AG04450 (cell line): ENCODE measurements around the gene RBM43. TPM values are rescaled to one million over a fixed set of nuclear protein-coding genes. Genes with fewer than 3 reads are reported as not detected.
"Not testable (repeated sequence)": the region's sequence is repeated elsewhere in the genome, so short reads cannot be mapped to it uniquely, and the experiment has no call there.

Source experiments
- CTCF ChIA-PET: fragments of 300-600, 350-600 bp; formaldehyde crosslinking; extraction: SDS; loops from one replicate; lab custom pipeline; 2022; ENCODE audit warnings: antibody characterized with exemption, inconsistent platforms; lab: Charles Lee
- POLR2A ChIA-PET: fragments of 350-600 bp; formaldehyde crosslinking; extraction: SDS; loops from one replicate; lab custom pipeline; 2021; ENCODE audit warnings: antibody characterized with exemption, inconsistent platforms; lab: Yijun Ruan, JAX
- DNase-seq: peaks from one replicate; pipeline ENCODE4 v3.0.0-alpha.2; 2011; ENCODE audit warnings: low read depth, low spot score
- H3K27ac ChIP-seq: one replicate; pipeline ENCODE4 v1.5.1; 2012; ENCODE audit warnings: low read depth, low read length, control low read depth
- H3K27me3 ChIP-seq: one replicate; pipeline ENCODE4 v1.6.0; 2012; ENCODE audit warnings: low read length; ENCODE audit not compliant: control insufficient read depth, insufficient read depth
- H3K4me3 ChIP-seq: 2 replicates; pipeline ENCODE4 v1.5.1; 2011; ENCODE audit warnings: mild to moderate bottlenecking, low read depth, low read length, control low read depth
- H3K9me3 ChIP-seq: 2 replicates; pipeline ENCODE4 v1.5.1; 2012; ENCODE audit warnings: low read length; ENCODE audit not compliant: control insufficient read depth, insufficient read depth
- CTCF ChIP-seq: IDR thresholded peaks from 2 replicates; pipeline ENCODE4 v1.5.1; 2011; ENCODE audit warnings: low read depth, low read length, control low read depth, inconsistent platforms
- polyA plus RNA-seq: library from polyadenylated mRNA; depleted of rRNA; stranded (reverse); fragments of >200 nt; gene quantifications from 2 replicates; pipeline ENCODE4 v1.2.3, GENCODE V29; 2011

RBM43 gene
- polyA plus RNA-seq, 1 experiment: 19.2 TPM

DNA sequence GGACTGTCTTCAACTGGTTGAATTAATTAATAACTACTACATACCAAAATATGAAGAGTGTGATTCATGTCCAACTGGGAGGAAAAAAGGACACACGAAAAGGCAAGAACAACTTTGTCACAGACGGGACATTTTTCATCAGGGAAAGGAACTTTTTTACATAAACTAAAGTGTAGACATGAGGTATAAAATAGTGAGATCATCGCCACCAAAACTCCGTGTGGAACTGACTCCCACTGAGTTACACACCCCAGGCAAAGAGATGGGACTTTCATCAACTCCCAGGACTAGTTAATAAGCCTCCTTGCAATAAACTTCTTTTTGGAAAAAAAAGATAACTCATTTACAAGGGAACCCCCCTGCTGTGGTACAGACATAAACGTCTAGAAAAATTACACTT, 40.7 kb upstream of the RBM43 start:
- POLR2A ChIA-PET: no interaction called here
- Histone ChIP-seq H3K27ac (no peak overlapping the region), H3K4me3 (no peak overlapping the region), H3K27me3 (no peaks in the 10 kb centered on the region), H3K9me3 (no peaks in the 10 kb centered on the region)
- no peak for TF ChIP-seq CTCF
- CTCF ChIA-PET: no interaction called here
- DNase-seq: no peak

DNA sequence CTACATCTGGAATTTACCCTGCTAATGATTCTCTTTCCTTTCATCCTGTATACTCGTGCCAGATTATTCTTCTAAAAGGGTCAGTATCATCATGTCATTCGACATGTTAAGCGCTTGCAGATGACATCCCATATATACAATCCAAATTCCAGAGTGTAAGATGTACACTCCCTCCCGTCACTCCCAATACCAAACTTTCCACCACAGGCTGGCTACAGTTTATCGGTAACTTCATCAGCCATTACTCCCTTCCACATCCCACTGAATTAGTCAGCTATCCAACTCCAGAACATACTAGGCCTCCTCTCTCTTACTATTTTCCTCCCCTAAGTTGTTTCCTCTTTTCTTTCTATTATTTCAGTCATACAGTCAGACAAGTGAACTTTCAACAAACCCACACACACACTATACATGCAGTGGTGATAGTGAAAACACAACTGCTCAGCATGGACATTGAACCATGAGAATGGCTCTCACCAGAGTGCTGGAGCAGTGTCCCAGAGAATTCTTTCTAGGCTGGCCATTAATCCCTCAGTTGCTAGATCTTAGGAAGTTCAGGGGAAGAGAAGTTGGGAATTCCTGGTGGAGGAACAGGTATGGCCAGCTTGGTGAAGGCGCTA, 38.4 kb upstream of the RBM43 start:
- Histone ChIP-seq H3K9me3 (no peaks in the 10 kb centered on the region; the same call in 1 of the 2 replicates), H3K4me3 (no peak overlapping the region), H3K27ac (no peak overlapping the region), H3K27me3 (no peaks in the 10 kb centered on the region)
- no peak for TF ChIP-seq CTCF
- DNase-seq: no peak
- POLR2A ChIA-PET: no interaction called here
- CTCF ChIA-PET: no interaction called here

DNA sequence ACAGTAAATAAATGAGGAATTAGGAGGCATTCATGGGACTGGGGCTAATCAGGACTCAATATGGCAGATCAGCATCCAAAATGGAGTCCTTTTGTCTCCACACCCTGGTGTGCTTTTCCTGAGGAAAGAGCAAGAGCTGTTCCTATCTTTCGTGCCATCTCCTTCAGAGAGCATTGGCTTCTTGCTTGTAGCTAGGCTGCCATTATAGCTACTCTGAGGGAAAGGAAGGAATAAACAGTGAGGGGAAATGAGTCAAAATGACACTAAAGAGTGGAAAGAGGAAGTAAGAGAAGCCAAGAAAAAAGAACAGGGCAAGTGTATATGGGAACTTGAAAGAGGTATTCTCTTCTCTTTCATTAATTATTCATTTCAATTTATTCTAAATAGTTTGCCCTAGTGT, 36.2 kb upstream of the RBM43 start:
- POLR2A ChIA-PET: interaction anchor here (1.7 kb wide), 1 partner anchor 8 kb away, joined by 4 read pairs; the partner anchor contains the start of gene NMI
- H3K4me3 ChIP-seq: no peak overlapping the region
- H3K27ac ChIP-seq: no peak overlapping the region
- DNase-seq: no peak
- CTCF ChIA-PET: no interaction called here
- TF ChIP-seq CTCF: no peak
- no peaks in the 10 kb centered on the region for H3K27me3 ChIP-seq
- H3K9me3 ChIP-seq: no peaks in the 10 kb centered on the region; the same call in 1 of the 2 replicates

- H3K27ac ChIP-seq, H3K9me3 ChIP-seq, CTCF ChIA-PET, POLR2A ChIA-PET, DNase-seq, H3K27me3 ChIP-seq, H3K4me3 ChIP-seq: not testable (repeated sequence)
These were observed 34.3 kb upstream of the RBM43 start for GRCh38 chr2:151295926-151296325.

GRCh38 chr2:151292546-151292945, 30.9 kb upstream of the RBM43 start:
- CTCF ChIA-PET: no interaction called here

More at GRCh38 chr2:151292546-151292945, 30.9 kb upstream of the RBM43 start:
- POLR2A ChIA-PET: no interaction called here
- H3K27me3 ChIP-seq: no peaks in the 10 kb centered on the region
- H3K4me3 ChIP-seq: no peak overlapping the region
- H3K27ac ChIP-seq: no peak overlapping the region
- no peak for TF ChIP-seq CTCF
- no peaks in the 10 kb centered on the region; the same call in 1 of the 2 replicates for H3K9me3 ChIP-seq
- DNase-seq: no peak
